NCI-H2081 (cell line): ENCODE data around the gene EDC4.
"Not testable (repeated sequence)": the region's sequence is repeated elsewhere in the genome, so short reads cannot be mapped to it uniquely, and the experiment has no call there.

Experiments
- DNase-seq, 2 experiments: peaks; one replicate each; lab custom pipeline; 2025; lab: John Stamatoyannopoulos, UW

The EDC4 gene

GRCh38 chr16:67914758-67915495, 42.1 kb downstream of the EDC4 start:
- DNase-seq: no peak

- DNase-seq: not testable (repeated sequence)
These were observed 42.6 kb downstream of the EDC4 start for GRCh38 chr16:67915496-67915769.

- no peak for DNase-seq
These were observed 43.2 kb downstream of the EDC4 start for GRCh38 chr16:67915831-67916723.

- no peak for DNase-seq
These were observed 44.4 kb downstream of the EDC4 start for GRCh38 chr16:67917140-67917851.

GRCh38 chr16:67917852-67918236, 45.0 kb downstream of the EDC4 start:
- no peak for DNase-seq

- DNase-seq: no peak
These were observed 46.9 kb downstream of the EDC4 start for GRCh38 chr16:67919622-67920221.

- DNase-seq: no peak
These were observed 49.4 kb downstream of the EDC4 start for GRCh38 chr16:67922221-67922620.

- DNase-seq: peak; percentile 79 to 89
These were observed 49.9 kb downstream of the EDC4 start for GRCh38 chr16:67922740-67923139.

GRCh38 chr16:67923414-67924116, 50.7 kb downstream of the EDC4 start:
- peak in 1 of 2 experiments; percentile 59 for DNase-seq

GRCh38 chr16:67924140-67924906, 51.5 kb downstream of the EDC4 start:
- no peak for DNase-seq

- DNase-seq: peak; percentile 82 to 93
These were observed 53.4 kb downstream of the EDC4 start for GRCh38 chr16:67926181-67926750.

- no peak for DNase-seq
These were observed 54.5 kb downstream of the EDC4 start for GRCh38 chr16:67927131-67927941.

- no peak for DNase-seq
These were observed 55.3 kb downstream of the EDC4 start for GRCh38 chr16:67928147-67928546.

- DNase-seq: peak; percentile 64 to 70
These were observed 55.9 kb downstream of the EDC4 start for GRCh38 chr16:67928561-67929364.

- DNase-seq: no peak
These were observed 57.3 kb downstream of the EDC4 start for GRCh38 chr16:67930191-67930590.

GRCh38 chr16:67930678-67931211, 57.9 kb downstream of the EDC4 start:
- no peak for DNase-seq
